ENCODE measurements around the gene UNC80.

UNC80 gene

DNA sequence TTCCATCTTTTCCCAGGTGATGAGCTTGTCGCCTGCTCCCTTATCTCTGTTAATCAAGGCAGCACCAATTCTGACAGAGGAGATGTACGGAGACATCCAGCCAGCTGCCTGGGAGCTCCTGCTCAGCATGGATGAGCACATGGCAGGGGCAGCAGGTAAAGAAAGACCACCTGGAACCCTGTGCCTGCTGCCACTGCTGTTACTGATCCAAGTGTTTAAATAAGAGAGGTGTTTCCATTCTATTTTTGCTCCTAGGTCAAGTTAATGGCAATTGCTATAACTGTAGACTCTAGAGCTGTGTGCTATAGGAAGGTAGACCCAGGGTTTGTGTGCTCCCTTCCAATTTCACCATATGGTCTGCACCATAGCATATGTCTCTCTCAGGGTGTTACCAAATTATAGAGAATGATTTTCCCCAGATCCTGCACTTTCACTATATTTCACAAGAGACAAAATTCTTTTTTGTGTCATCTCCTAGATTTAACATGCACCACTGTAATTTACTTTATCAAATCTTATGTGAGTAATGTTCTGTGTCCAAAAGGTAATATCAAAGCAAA, 142.2 kb downstream of the UNC80 start:
- DNase-seq = no peak

GRCh38 chr2:209917154-209917771, 145.6 kb downstream of the UNC80 start:
- no peak for DNase-seq

GRCh38 chr2:209918251-209918650, 146.6 kb downstream of the UNC80 start:
- DNase-seq = no peak

DNA sequence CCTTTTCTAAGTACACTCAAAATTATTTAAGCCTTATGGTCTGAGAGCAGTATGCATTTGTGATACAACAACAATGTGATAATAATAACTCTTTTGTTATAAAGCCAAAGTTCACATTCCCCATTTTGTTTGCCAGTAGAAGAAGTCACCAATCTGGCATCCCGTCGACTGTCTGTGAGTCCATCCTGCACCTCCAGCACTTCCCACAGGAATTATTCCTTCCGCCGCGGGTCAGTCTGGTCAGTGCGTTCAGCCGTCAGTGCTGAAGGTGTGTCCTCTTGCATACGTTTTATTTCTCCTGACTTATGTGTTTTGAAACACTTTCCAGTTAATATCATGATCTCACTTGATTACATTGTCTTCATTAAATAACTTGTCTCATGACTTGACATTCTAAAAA, 150.5 kb downstream of the UNC80 start:
- no peak for DNase-seq

GRCh38 chr2:209929369-209929768, 157.7 kb downstream of the UNC80 start:
- no peak for DNase-seq

GRCh38 chr2:209933499-209934483, 162.2 kb downstream of the UNC80 start:
- DNase-seq = no peak

- no peak for DNase-seq
These were observed 164.6 kb downstream of the UNC80 start for GRCh38 chr2:209936106-209936666.

GRCh38 chr2:209937893-209938292, 166.3 kb downstream of the UNC80 start:
- no peak for DNase-seq

DNA sequence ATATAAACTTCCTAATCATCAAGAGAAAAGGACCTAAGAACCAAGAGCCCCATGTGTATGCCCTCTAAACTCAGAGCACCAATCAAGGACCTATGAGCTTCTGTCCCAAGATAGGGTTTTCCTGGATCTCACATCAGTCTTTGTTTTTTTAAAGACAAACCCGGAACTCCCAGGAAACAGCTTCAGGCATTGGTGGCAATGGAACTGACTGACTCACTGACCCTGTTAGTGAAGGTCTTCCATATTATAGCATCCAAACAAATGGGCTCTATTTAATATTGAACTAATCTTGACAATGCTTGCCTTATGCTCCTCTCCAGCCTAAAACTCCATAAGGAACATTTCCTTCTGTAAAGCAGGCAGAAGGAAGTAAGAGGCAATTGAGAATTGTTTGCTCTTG, 167.3 kb downstream of the UNC80 start:
- no peak for DNase-seq

DNA sequence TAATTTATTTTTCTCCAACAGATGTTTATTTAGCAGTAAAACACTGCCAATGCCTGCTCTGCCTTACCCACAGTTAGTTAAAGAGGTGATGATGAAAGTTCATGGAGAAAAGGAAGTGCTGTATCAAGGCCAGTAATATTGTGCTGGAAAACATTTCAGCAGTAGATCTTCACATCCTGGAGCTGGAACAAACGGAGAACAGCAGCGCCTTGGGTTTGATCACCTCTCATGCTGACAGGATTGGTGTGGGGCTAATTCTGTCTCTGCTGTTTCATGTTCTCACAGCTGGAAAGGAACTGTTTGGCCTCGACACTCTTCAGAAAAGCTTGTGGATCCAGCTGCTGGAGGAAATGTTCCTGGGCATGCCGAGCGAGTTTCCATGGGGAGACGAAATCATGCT, 169.3 kb downstream of the UNC80 start:
- no peak for DNase-seq

- no peak for DNase-seq
These were observed 170.8 kb downstream of the UNC80 start for GRCh38 chr2:209942426-209942825.

GRCh38 chr2:209942936-209943605, 171.4 kb downstream of the UNC80 start:
- DNase-seq = no peak

- no peak for DNase-seq
These were observed 172.1 kb downstream of the UNC80 start for GRCh38 chr2:209943776-209944175.

DNA sequence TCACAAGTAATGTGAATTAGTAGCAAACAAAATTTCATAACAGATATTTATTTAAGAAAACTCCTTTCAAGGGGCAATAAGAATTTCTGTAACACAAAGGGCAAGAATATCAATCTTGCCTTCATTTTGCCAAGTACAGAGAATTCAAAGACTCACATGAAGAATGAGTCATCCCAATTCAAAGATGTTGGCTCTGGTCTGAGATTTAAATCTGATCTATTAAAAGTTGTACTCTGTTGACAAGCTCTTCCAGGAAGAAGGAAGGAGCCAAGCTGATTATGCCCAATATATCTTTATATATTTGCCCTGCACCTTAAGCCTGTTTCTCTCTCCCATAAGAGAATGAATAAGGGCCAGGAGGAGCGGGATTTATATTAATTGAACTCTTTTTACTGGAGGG, 174.9 kb downstream of the UNC80 start:
- no peak for DNase-seq

DNA sequence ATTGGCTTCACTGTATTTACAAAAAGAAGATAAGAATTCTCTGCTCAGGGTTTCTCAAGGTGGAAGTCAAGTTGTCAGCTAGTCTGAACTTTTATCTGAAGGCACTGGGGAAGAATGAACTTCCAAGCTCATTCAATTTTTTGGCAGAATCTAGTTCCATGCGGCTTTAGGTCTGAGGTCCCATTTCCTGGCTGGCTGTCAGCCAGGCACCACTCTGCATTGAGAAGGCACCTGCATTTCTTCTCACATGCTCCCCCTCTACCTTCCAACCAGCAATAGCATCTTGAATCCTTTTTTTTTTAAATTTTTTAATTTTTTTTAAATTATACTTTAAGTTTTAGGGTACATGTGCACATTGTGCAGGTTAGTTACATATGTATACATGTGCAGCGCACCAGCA, 184.6 kb downstream of the UNC80 start:
- DNase-seq = no peak

DNA sequence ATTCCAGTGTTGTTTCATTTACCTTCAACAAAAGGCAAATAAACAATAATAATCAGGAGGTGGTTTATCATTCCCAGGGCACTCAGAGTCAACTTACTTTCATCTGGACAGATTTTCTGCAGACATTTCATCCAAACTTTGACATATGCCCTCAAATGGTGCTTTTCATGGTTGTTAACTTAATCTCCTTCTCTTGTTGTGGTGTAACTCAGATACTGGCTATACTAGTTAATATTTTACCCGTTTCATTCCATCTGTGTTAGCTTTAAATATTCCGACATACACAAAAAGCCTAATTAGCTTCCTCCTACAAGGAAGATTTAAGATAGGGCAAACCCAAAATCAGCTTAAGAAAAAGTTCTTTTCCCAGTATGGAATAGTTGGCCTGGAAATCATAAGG, 186.4 kb downstream of the UNC80 start:
- no peak for DNase-seq

DNA sequence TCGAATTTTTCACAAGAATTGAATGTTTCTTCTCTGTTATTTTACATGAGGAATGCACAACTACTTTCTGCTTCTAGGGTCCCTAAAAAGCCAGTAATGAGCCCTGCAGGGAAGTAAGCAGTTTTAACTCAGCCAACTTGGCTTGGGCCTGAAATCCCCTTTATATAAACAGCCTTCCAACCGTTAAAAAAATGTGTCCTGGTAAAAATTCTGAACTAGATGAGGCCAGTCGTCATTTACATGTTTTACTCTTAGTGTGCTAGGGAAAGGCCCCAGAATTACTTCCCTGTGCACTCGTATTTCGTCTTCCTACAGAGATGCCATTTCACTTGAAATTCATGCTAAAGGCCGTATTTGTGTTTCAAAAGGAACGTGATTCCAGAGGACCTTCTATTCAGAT, 188.4 kb downstream of the UNC80 start:
- DNase-seq = no peak

- DNase-seq = peak; percentile 16
These were observed 189.3 kb downstream of the UNC80 start for GRCh38 chr2:209960676-209961630.

DNA sequence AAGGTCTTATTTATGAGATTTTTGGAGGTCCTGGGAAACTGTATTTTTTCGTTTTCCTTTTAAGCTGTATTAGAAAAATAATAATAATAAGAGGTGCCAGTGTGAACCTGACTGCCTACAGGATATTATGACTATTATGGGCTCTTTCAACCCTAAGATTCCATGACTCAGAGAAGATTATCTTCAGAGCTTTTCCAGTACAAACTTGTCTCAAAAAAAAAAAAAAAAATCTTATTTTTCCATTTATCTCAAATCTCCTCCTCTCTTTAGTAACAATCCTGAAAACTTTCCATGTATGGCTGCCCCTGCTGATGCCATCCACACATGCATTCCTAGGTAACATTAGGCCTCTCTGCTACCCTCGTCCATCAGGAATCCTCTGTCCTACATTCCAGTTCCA, 194.1 kb downstream of the UNC80 start:
- DNase-seq = no peak

DNA sequence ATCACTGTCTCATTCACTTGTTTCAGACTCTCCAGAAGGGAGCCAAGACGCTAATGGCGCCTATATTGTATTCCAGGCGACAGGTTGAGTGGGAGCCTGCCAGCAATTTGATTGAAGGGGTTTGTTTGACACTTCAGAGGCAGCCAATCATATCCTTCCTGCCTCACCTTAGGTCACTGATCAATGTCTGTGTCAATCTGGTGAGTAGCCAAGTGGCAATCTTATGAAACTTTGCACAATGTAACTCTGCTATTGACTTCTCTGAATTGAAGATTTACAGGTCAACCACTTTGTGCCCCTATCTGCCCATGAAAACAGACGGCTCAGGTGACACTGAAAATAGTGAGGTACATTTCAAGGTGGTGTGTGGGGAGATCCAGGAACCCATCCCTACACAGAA, 198.1 kb downstream of the UNC80 start:
- DNase-seq = no peak

GRCh38 chr2:209970271-209970670, 198.6 kb downstream of the UNC80 start:
- DNase-seq = no peak

GRCh38 chr2:209970711-209971110, 199.1 kb downstream of the UNC80 start:
- DNase-seq = no peak
